HL-60 (cell line): Measurements from ENCODE around the gene SNRK.

Source experiments
- DNase-seq, 2 experiments: peaks; one replicate each; pipeline ENCODE4 v3.0.0-alpha.2; 2010 to 2020; ENCODE audit warnings: low read depth in 1 of 2, low spot score in 1 of 2
- H3K27ac ChIP-seq: fragments of 250-450 bp; sonication (Bioruptor Pico); replicated peaks from 2 replicates; pipeline ENCODE4 v1.5.1; 2020; ENCODE audit warnings: mild to moderate bottlenecking, moderate library complexity
- H3K27me3 ChIP-seq: fragments of 250-450 bp; sonication (Bioruptor Pico); 2 replicates; pipeline ENCODE4 v1.5.1; 2021; ENCODE audit warnings: mild to moderate bottlenecking, moderate library complexity; ENCODE audit not compliant: insufficient read depth, poor library complexity, severe bottlenecking
- H3K4me3 ChIP-seq: replicated peaks from 2 replicates; pipeline ENCODE4 v1.5.1; 2011; ENCODE audit warnings: mild to moderate bottlenecking, control low read depth, low read length; ENCODE audit not compliant: insufficient read depth
- CTCF ChIP-seq: IDR thresholded peaks from one replicate; pipeline ENCODE4 v1.5.1; 2011; ENCODE audit warnings: low read length, control low read depth, inconsistent platforms; ENCODE audit not compliant: insufficient read depth
- GABPA ChIP-seq: IDR thresholded peaks from 2 replicates; pipeline ENCODE4 v1.6.1; 2012; ENCODE audit warnings: low read depth
- POLR2AphosphoS5 ChIP-seq: IDR thresholded peaks from 2 replicates; pipeline ENCODE4 v1.6.1; 2012; ENCODE audit warnings: low read depth
- REST ChIP-seq: IDR thresholded peaks from 2 replicates; pipeline ENCODE4 v1.6.1; 2012; ENCODE audit warnings: low read depth; ENCODE audit not compliant: insufficient replicate concordance
- SPI1 ChIP-seq: IDR thresholded peaks from 2 replicates; pipeline ENCODE4 v1.6.1; 2012; ENCODE audit warnings: low read depth, mild to moderate bottlenecking, borderline replicate concordance

Gene SNRK

GRCh38 chr3:43298292-43298691 lies 12.0 kb downstream of the SNRK start:
- Histone ChIP-seq H3K4me3 (no peak overlapping the region), H3K27me3 (no peaks in the 10 kb centered on the region), H3K27ac (peak overlapping the region; percentile 75)
- no peak for DNase-seq
- TF ChIP-seq POLR2AphosphoS5, result no peak
- no peak for TF ChIP-seq SPI1
- TF ChIP-seq GABPA, result no peak
- TF ChIP-seq CTCF, result no peak
- TF ChIP-seq REST, result no peak

- H3K4me3 ChIP-seq, result no peak overlapping the region
- TF ChIP-seq POLR2AphosphoS5, result no peak
- no peak for TF ChIP-seq CTCF
- TF ChIP-seq GABPA, result no peak
- TF ChIP-seq SPI1, result no peak
- TF ChIP-seq REST, result no peak
- H3K27me3 ChIP-seq, result no peaks in the 10 kb centered on the region
- H3K27ac ChIP-seq, result peak overlapping the region; percentile 75; the same call in 1 of the 2 replicates
- no peak for DNase-seq
These were observed 12.4 kb downstream of the SNRK start for GRCh38 chr3:43298761-43299160.

GRCh38 chr3:43302116-43302880 lies 16.0 kb downstream of the SNRK start:
- H3K4me3 ChIP-seq, result no peak overlapping the region
- H3K27ac ChIP-seq, result no peak overlapping the region
- no peaks in the 10 kb centered on the region for H3K27me3 ChIP-seq
- TF ChIP-seq CTCF (no peak), SPI1 (no peak), POLR2AphosphoS5 (no peak), REST (no peak), GABPA (no peak)
- DNase-seq, result no peak
